ENCODE measurements around the gene RRAGA.

DNA sequence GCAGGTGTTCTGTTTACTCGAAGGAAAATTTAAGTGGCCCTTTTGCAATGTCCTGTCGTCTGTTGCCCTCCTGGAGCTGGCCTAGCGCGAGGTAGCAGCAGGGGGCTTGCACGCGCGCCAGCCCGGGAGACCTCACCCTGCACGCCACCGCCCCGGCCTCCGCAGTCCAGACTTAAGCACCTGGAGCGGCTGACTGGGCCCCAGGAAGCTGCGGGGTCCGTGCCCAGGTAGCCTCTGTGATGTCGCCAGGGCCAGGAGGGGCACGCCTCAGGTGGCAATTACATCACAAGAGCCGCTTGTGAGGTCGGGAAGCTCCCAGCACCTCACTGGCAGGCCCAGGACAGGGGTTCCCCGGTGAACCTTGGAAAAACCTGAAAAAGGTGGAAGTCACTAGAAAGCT lies 16.2 kb upstream of the RRAGA start, which contains the start of gene SAXO1:
- TF ChIP-seq POLR2A (IDR thresholded peaks at IDR 0.05) = no peak
- TF ChIP-seq, protein P1, sequence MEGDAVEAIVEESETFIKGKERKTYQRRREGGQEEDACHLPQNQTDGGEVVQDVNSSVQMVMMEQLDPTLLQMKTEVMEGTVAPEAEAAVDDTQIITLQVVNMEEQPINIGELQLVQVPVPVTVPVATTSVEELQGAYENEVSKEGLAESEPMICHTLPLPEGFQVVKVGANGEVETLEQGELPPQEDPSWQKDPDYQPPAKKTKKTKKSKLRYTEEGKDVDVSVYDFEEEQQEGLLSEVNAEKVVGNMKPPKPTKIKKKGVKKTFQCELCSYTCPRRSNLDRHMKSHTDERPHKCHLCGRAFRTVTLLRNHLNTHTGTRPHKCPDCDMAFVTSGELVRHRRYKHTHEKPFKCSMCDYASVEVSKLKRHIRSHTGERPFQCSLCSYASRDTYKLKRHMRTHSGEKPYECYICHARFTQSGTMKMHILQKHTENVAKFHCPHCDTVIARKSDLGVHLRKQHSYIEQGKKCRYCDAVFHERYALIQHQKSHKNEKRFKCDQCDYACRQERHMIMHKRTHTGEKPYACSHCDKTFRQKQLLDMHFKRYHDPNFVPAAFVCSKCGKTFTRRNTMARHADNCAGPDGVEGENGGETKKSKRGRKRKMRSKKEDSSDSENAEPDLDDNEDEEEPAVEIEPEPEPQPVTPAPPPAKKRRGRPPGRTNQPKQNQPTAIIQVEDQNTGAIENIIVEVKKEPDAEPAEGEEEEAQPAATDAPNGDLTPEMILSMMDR (IDR thresholded peaks at IDR 0.05) = no peak

Data from uterus (tissue), 2 donors.